H1 (cell line): ENCODE results near the gene GRK5. TPM values are rescaled to one million over a fixed set of nuclear protein-coding genes. Genes with fewer than 3 reads are reported as not detected.

Source experiments
- CTCF ChIA-PET: fragments of 300-600 bp; sonication (Branson Sonifier 250); formaldehyde crosslinking; loops from one replicate; lab custom pipeline; 2021; ENCODE audit not compliant: partially characterized antibody; lab: Charles Lee
- POLR2A ChIA-PET: fragments of 300-600 bp; sonication (Branson Sonifier 250); formaldehyde crosslinking; loops from one replicate; lab custom pipeline; 2021; ENCODE audit warnings: inconsistent platforms; ENCODE audit not compliant: partially characterized antibody; lab: Charles Lee
- DNase-seq, 2 experiments: peaks; one replicate each; pipeline versions ENCODE4 v3.0.0 to v3.0.0-alpha.2; 2010 to 2022; ENCODE audit warnings: low spot score in 2 of 2, low read depth in 1 of 2, mixed read lengths in 1 of 2
- FAIRE-seq: peaks from 2 replicates; lab custom pipeline; 2011; peaks lifted over from hg19 to GRCh38; lab: Jason Lieb, UNC
- H2AFZ ChIP-seq: 2 replicates; pipeline ENCODE4 v1.8.1; 2012; ENCODE audit warnings: low read length, inconsistent platforms
- H2AK5ac ChIP-seq: 2 replicates; pipeline ENCODE4 v1.6.1; 2013; ENCODE audit warnings: low read depth, low read length
- H2BK120ac ChIP-seq: replicated peaks from 2 replicates; pipeline ENCODE3; 2013; ENCODE audit warnings: low read depth, low read length, inconsistent platforms
- H2BK12ac ChIP-seq: 2 replicates; pipeline ENCODE4 v1.6.1; 2013; ENCODE audit warnings: low read depth, low read length
- H2BK15ac ChIP-seq: 2 replicates; pipeline ENCODE4 v1.6.1; 2013; ENCODE audit warnings: low read length
- H2BK20ac ChIP-seq: 2 replicates; pipeline ENCODE4 v1.6.1; 2013; ENCODE audit warnings: low read length
- H2BK5ac ChIP-seq: 2 replicates; pipeline ENCODE4 v1.6.1; 2013; ENCODE audit warnings: low read depth, low read length
- H3K14ac ChIP-seq: 2 replicates; pipeline ENCODE4 v1.6.1; 2013; ENCODE audit warnings: inconsistent platforms; ENCODE audit not compliant: insufficient read length
- H3K18ac ChIP-seq: 2 replicates; pipeline ENCODE4 v1.6.1; 2013; ENCODE audit warnings: low read length; ENCODE audit errors: extremely low read depth
- H3K23ac ChIP-seq: 2 replicates; pipeline ENCODE4 v1.6.1; 2013; ENCODE audit warnings: inconsistent platforms; ENCODE audit not compliant: insufficient read length
- H3K23me2 ChIP-seq: 2 replicates; pipeline ENCODE4 v1.6.1; 2013; ENCODE audit warnings: low read depth, low read length
- H3K27ac ChIP-seq: 2 replicates; pipeline ENCODE4 v1.6.1; 2011; ENCODE audit warnings: low read depth, low read length, inconsistent platforms
- H3K27me3 ChIP-seq, 4 experiments: replicated peaks in 1 of 4; 1 replicate in 1 of 4; 2 replicates in 3 of 4; pipeline versions ENCODE4 v1.6.1 to v1.8.1; 2011 to 2013; ENCODE audit warnings: low read length in 3 of 4, mild to moderate bottlenecking in 3 of 4, inconsistent platforms in 2 of 4, mixed read lengths in 2 of 4, moderate library complexity in 1 of 4; ENCODE audit not compliant: control insufficient read depth in 3 of 4, insufficient read depth in 3 of 4; ENCODE audit errors: extremely low read depth in 1 of 4
- H3K36me3 ChIP-seq, 4 experiments: 2 replicates each; pipeline versions ENCODE4 v1.6.1 to v1.8.1; 2011 to 2013; ENCODE audit warnings: mild to moderate bottlenecking in 4 of 4, low read length in 3 of 4, moderate library complexity in 2 of 4, control low read depth in 1 of 4, inconsistent platforms in 1 of 4; ENCODE audit not compliant: insufficient read depth in 4 of 4, control insufficient read depth in 2 of 4
- H3K4ac ChIP-seq: replicated peaks from 2 replicates; pipeline ENCODE3; 2013; ENCODE audit warnings: low read length, low read depth, mixed read lengths, inconsistent platforms; ENCODE audit not compliant: insufficient read length
- H3K4me1 ChIP-seq, 4 experiments: replicated peaks in 1 of 4; 1 replicate in 1 of 4; 2 replicates in 3 of 4; pipeline versions ENCODE4 v1.6.1 to v1.8.1; 2011 to 2013; ENCODE audit warnings: low read length in 3 of 4, inconsistent platforms in 2 of 4, mixed read lengths in 1 of 4; ENCODE audit not compliant: insufficient read depth in 4 of 4, control insufficient read depth in 3 of 4
- H3K4me2 ChIP-seq, 2 experiments: 2 replicates each; pipeline versions ENCODE4 v1.6.1 to v1.8.1; 2011 to 2013; ENCODE audit warnings: low read depth in 2 of 2, low read length in 2 of 2, control low read depth in 1 of 2, inconsistent platforms in 1 of 2, mild to moderate bottlenecking in 1 of 2; ENCODE audit not compliant: insufficient read depth in 1 of 2
- H3K4me3 ChIP-seq, 4 experiments: fragments of 200-600, 300-600 bp in 1 of 4; sonication (generic), shearing (Covaris generic), sonication (Bioruptor Twin) in 1 of 4; 2 replicates each; pipeline versions ENCODE4 v1.5.1 to v1.8.1; 2011 to 2016; ENCODE audit warnings: low read length in 4 of 4, low read depth in 3 of 4, control low read depth in 2 of 4, inconsistent platforms in 2 of 4, mild to moderate bottlenecking in 2 of 4, mixed read lengths in 1 of 4, moderate library complexity in 1 of 4; ENCODE audit not compliant: insufficient read depth in 2 of 4; ENCODE audit errors: extremely low read depth in 1 of 4
- H3K56ac ChIP-seq: replicated peaks from 2 replicates; pipeline ENCODE3; 2013; ENCODE audit warnings: low read depth, mild to moderate bottlenecking, mixed read lengths, low read length, inconsistent platforms; ENCODE audit not compliant: insufficient read length
- H3K79me1 ChIP-seq: 2 replicates; pipeline ENCODE4 v1.6.1; 2013; ENCODE audit warnings: low read depth, low read length, control low read depth
- H3K79me2 ChIP-seq, 2 experiments: 2 replicates each; pipeline versions ENCODE4 v1.6.1 to v1.8.1; 2012 to 2013; ENCODE audit warnings: low read length in 2 of 2, mild to moderate bottlenecking in 2 of 2, inconsistent platforms in 1 of 2; ENCODE audit not compliant: insufficient read depth in 2 of 2, control insufficient read depth in 1 of 2
- H3K9ac ChIP-seq, 4 experiments: replicated peaks in 1 of 4; 1 replicate in 1 of 4; 2 replicates in 3 of 4; pipeline versions ENCODE4 v1.6.1 to v1.8.1; 2011 to 2013; ENCODE audit warnings: low read depth in 3 of 4, low read length in 3 of 4, control low read depth in 2 of 4, mild to moderate bottlenecking in 2 of 4, moderate library complexity in 2 of 4, inconsistent platforms in 1 of 4; ENCODE audit errors: extremely low read depth in 1 of 4
- H3K9me3 ChIP-seq, 2 experiments: 2 replicates each; pipeline versions ENCODE4 v1.6.1 to v1.8.1; 2012 to 2013; ENCODE audit warnings: mild to moderate bottlenecking in 2 of 2, moderate library complexity in 2 of 2, control low read depth in 1 of 2, inconsistent platforms in 1 of 2, low read depth in 1 of 2, low read length in 1 of 2, mixed read lengths in 1 of 2; ENCODE audit not compliant: insufficient read depth in 2 of 2
- H4K20me1 ChIP-seq, 2 experiments: replicated peaks in 1 of 2; 2 replicates each; pipeline versions ENCODE3 to v1.8.1; 2011 to 2013; ENCODE audit warnings: inconsistent platforms in 2 of 2, low read length in 2 of 2, mild to moderate bottlenecking in 1 of 2; ENCODE audit not compliant: insufficient read depth in 2 of 2, control insufficient read depth in 1 of 2
- H4K5ac ChIP-seq: 2 replicates; pipeline ENCODE4 v1.6.1; 2013; ENCODE audit warnings: low read length, low read depth, mixed read lengths, inconsistent platforms; ENCODE audit not compliant: insufficient read length
- H4K8ac ChIP-seq: 2 replicates; pipeline ENCODE4 v1.8.0; 2013; ENCODE audit warnings: mild to moderate bottlenecking, moderate library complexity, low read length, inconsistent platforms; ENCODE audit not compliant: insufficient read depth; ENCODE audit errors: extremely low read depth
- H4K91ac ChIP-seq: replicated peaks from 2 replicates; pipeline ENCODE3; 2013; ENCODE audit warnings: low read length, mixed read lengths, inconsistent platforms; ENCODE audit not compliant: insufficient read length
- BCL11A ChIP-seq, 2 experiments: IDR thresholded peaks; one replicate each; pipeline ENCODE4 v1.6.1; 2011; ENCODE audit warnings: low read depth in 2 of 2, low read length in 2 of 2, mild to moderate bottlenecking in 2 of 2
- GTF2F1 ChIP-seq: IDR thresholded peaks from 2 replicates; pipeline ENCODE4 v1.6.1; 2012; ENCODE audit warnings: low read depth, low read length, improper control_type of control experiment, borderline replicate concordance
- JUND ChIP-seq: IDR thresholded peaks from 2 replicates; pipeline ENCODE4 v1.6.1; 2011; ENCODE audit warnings: mild to moderate bottlenecking, improper control_type of control experiment, low read length
- WGBS, 2 experiments: shearing (Covaris generic) in 1 of 2; methylation state at CpG; one replicate each; pipeline versions ENCODE4 v1.1.6 to v1.1.7; 2013 to 2015; ENCODE audit warnings: low lambda C conversion rate in 2 of 2, mixed read lengths in 2 of 2, inconsistent platforms in 1 of 2, low coverage in 1 of 2, missing lambda C conversion rate in 1 of 2; ENCODE audit not compliant: insufficient replicate concordance in 2 of 2, insufficient coverage in 1 of 2, insufficient read length in 1 of 2; ENCODE audit errors: extremely low coverage in 1 of 2, missing lambda C conversion rate in 1 of 2; 5-methylcytosine and 5-hydroxymethylcytosine counted together
- polyA plus RNA-seq, 7 experiments: library from polyadenylated mRNA; depleted of rRNA in 3 of 7; stranded (reverse) in 5 of 7; unstranded in 2 of 7; fragments of >200 nt in 5 of 7; fragments of 200-250 nt in 2 of 7; gene quantifications; 1 replicate in 5 of 7; 2 replicates in 1 of 7; 4 replicates in 1 of 7; pipeline versions ENCODE4 v1.2.1 to v1.2.3, GENCODE V29; 2011 to 2013; ENCODE audit warnings: missing spikeins in 2 of 7, mixed read lengths in 2 of 7
- total RNA-seq: library from RNA; stranded (reverse); fragmentation: NEBNext Ultra II Directional; extraction: Animal tissue kit (Norgen Biotek cat#: 25700); gene quantifications from 2 replicates; pipeline ENCODE4 v1.2.1, GENCODE V29; 2021

The GRK5 gene
- total and polyA plus RNA-seq, 2 of the 8 experiments (the other 6 are each of a cell fraction or from before 2014, with no cell fraction given): 0.54 to 2.5 TPM

GRCh38 chr10:119313644-119314043 is 106.3 kb downstream of the GRK5 start:
- peaks cover 11 to 27% (median 19%) of the 10 kb centered on the region in 4 experiments for H3K4me1 ChIP-seq
- no peaks in the 10 kb centered on the region for H3K9me3 ChIP-seq
- H3K14ac ChIP-seq: no peak overlapping the region
- H3K4me2 ChIP-seq: no peak overlapping the region
- no peaks in the 10 kb centered on the region for H3K27me3 ChIP-seq
- H3K36me3 ChIP-seq: no peaks in the 10 kb centered on the region
- no peak overlapping the region for H2AFZ ChIP-seq
- H3K56ac ChIP-seq: no peak overlapping the region
- H3K4me3 ChIP-seq: no peak overlapping the region
- 0 out of 2 replicates have a peak overlapping the region, but pooled peaks have one; percentile 12 for H2BK15ac ChIP-seq
- H2BK12ac ChIP-seq: no peak overlapping the region
- no peak overlapping the region for H3K27ac ChIP-seq
- H3K23ac ChIP-seq: no peak overlapping the region
- H3K79me2 ChIP-seq: no peaks in the 10 kb centered on the region
- no peak overlapping the region for H3K9ac ChIP-seq
- H2BK20ac ChIP-seq: no peak overlapping the region
- peaks cover 0 to 5% of the 10 kb centered on the region in 2 experiments for H4K20me1 ChIP-seq
- no peak overlapping the region for H4K5ac ChIP-seq
- H2AK5ac ChIP-seq: no peak overlapping the region
- no peak overlapping the region for H2BK5ac ChIP-seq
- peaks cover 6% of the 10 kb centered on the region; the same call in 1 of the 2 replicates for H3K23me2 ChIP-seq
- H3K4ac ChIP-seq: no peak overlapping the region
- DNase-seq (no peak), FAIRE-seq (no peak)
- no peak overlapping the region for H4K91ac ChIP-seq
- no peak overlapping the region for H2BK120ac ChIP-seq
- H4K8ac ChIP-seq: no peak overlapping the region
- H3K79me1 ChIP-seq: no peaks in the 10 kb centered on the region
- 94% methylated on average over 7 of the region's 7 CpGs; no CpG with 5 or more reads in 1 of the 2 experiments for WGBS, 2 experiments
- CTCF ChIA-PET: interaction anchor here (1.0 to 1.3 kb wide), 3 partner anchors 39 to 104 kb away, joined by 3 read pairs; no protein-coding TSS in a partner anchor
- no peak overlapping the region for H3K18ac ChIP-seq
- POLR2A ChIA-PET: no interaction called here
- TF ChIP-seq GTF2F1 (no peak), BCL11A (IDR thresholded peaks at IDR 0.05; ENCODE audit: low read depth in 2 of 2, low read length in 2 of 2) (no peak), JUND (no peak)
